ENCODE data around the gene CD14. TPM values are rescaled to one million over a fixed set of nuclear protein-coding genes. Genes with fewer than 3 reads are reported as not detected.
"Not testable (repeated sequence)": the region's sequence is repeated elsewhere in the genome, so short reads cannot be mapped to it uniquely, and the experiment has no call there.

CD14 gene
- total and polyA plus RNA-seq, 11 donors = 9.9 to 220 (median 25.8) TPM

DNA sequence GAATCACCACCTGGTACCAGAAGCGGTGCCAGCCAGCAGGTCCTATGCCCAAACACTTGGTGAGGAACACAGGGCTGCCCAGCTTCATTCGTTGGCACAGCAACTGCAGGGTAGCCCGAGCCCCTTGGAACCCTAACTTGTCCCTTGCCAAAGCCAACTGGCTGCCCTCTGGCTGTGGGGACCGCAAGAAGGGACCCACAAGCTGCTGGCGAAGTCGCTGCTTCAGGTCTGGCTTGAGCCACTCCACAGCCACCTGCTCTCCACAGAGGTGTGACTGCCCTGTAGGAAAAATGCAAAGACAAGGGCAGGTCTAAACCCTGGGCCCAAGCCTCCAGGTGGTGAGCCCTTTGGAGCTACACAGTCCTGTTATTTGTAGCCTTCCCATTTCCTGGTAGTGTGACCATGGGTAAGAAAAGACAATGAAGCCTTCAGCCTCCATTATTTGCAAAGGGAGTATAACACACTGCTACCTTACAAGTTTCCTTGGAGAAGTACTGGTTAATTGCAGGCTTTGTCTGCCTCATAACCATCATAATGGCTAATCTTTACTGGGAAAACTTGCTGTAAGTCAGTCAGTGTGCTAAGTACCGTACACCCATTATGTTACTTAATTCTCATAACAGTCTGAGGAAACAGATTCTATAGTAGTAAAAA is 38.6 kb upstream of the CD14 start:
- DNase-seq (no peak), ATAC-seq (no peak)
- H3K27ac ChIP-seq = no peak overlapping the region
- TF ChIP-seq POLR2A (IDR thresholded peaks at IDR 0.05) = no peak
- no peak for TF ChIP-seq CTCF (IDR thresholded peaks at IDR 0.05)
- peaks cover 0 to 92% (median 80%) of the 10 kb centered on the region in 9 donors for H3K36me3 ChIP-seq
- 96 to 100% (median 97%) methylated on average over 4 to 6 of the region's 7 CpGs for WGBS, 4 donors
- no peak overlapping the region for H3K4me3 ChIP-seq
- H3K4me1 ChIP-seq = peaks cover 0 to 13% (median 9%) of the 10 kb centered on the region in 12 donors
- H3K9me3 ChIP-seq = no peaks in the 10 kb centered on the region
- intact Hi-C loops (cut with DNase I) = no loop called here
- H3K27me3 ChIP-seq = no peaks in the 10 kb centered on the region

DNA sequence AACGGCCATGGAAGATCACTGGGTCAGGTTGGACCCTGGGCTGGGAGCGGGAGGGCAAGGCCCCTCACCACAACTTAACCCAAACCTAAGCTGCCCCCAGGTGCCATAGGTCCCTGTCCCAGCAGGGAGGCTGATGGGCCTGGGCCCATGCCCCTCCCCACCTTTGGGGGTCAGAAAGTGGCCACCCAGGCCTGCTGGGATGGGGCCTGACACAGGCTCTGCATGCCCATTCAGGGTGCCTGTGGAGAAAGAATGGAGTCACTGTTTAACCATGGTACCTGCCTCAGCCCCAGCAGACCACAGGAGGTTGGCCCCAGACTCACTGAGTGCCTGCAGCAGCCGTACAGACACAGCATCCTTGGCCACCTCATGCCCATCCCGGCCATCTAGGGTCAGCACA is 38.1 kb upstream of the CD14 start:
- ATAC-seq = peak in 1 of 4 donors; percentile 10
- WGBS, 4 donors = 89 to 100% (median 95%) methylated on average over 2 to 4 of the region's 4 CpGs
- peaks cover 0 to 18% (median 14%) of the 10 kb centered on the region in 12 donors for H3K4me1 ChIP-seq
- intact Hi-C loops (cut with DNase I); DNase-seq; H3K27ac ChIP-seq; H3K4me3 ChIP-seq; H3K27me3 ChIP-seq; H3K9me3 ChIP-seq: not testable (repeated sequence)
- H3K36me3 ChIP-seq = peaks cover 0 to 87% (median 75%) of the 10 kb centered on the region in 9 donors

DNA sequence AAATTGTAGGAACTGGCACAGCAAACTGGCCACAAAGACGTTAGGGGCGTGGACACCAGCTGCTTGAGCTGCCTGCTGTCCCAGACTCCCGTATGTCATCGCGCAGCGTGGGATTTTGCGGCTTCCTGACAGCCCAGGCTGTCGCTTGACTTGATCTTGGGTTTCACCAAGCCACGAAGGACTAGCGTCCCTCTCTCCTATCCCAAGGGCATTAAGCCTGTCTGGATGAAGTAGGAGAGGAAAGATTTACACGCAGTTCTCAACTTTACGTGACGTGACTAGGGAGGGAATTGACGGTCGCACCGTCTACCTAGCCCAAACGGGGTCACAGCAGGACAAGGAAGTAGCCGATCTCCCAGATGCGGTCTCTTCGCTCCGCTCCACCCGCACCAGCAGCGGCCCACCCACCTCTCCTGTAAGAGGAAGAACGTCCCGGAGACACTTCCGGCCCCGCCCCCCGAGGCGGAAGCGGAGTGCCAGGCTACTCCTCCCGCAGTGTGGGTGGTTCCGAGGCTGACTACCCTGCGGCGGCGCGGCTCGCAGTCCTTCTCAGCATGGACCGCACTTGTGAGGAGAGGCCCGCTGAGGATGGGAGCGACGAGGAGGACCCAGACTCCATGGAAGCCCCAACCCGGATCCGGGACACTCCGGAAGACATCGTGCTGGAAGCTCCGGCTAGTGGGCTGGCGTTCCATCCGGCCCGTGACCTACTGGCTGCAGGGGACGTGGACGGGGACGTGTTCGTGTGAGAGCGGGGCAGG is 31.6 kb upstream of the CD14 start, which contains the start of gene WDR55:
WDR55 (plus strand) TSS at position 546 of the 761 bp plus-strand sequence; CDS start at position 555, 9 bp downstream.
- ATAC-seq = peak; percentile 98 to 99 (median 98)
- no peak for TF ChIP-seq CTCF (IDR thresholded peaks at IDR 0.05)
- TF ChIP-seq POLR2A (IDR thresholded peaks at IDR 0.05) = peak; percentile 54 to 80
- intact Hi-C loops (cut with DNase I) = loop anchor here in 4 of 10 donors (1.0 to 10.0 kb wide), 5 partner anchors 17 to 260 kb away; partner anchors contain the start of genes ANKHD1 (in 2 of the 4), IK (in 2 of the 4), NDUFA2 (in 2 of the 4) and HARS1 (in 1 of the 4)
- peak; percentile 96 to 98 (median 97) for DNase-seq
- no peaks in the 10 kb centered on the region for H3K27me3 ChIP-seq
- H3K27ac ChIP-seq = peak within 1 kb of the TSS; percentile 90 to 99 (median 94)
- peak within 1 kb of the TSS; percentile 50 to 98 (median 90) for H3K4me3 ChIP-seq
- peaks cover 0 to 34% (median 27%) of the 10 kb centered on the region in 12 donors for H3K4me1 ChIP-seq
- WGBS, 4 donors = 0 to 1% (median 1%) methylated on average over 37 to 54 of the region's 54 CpGs
- peaks cover 0 to 64% (median 59%) of the 10 kb centered on the region in 9 donors for H3K36me3 ChIP-seq
- H3K9me3 ChIP-seq = no peaks in the 10 kb centered on the region

DNA sequence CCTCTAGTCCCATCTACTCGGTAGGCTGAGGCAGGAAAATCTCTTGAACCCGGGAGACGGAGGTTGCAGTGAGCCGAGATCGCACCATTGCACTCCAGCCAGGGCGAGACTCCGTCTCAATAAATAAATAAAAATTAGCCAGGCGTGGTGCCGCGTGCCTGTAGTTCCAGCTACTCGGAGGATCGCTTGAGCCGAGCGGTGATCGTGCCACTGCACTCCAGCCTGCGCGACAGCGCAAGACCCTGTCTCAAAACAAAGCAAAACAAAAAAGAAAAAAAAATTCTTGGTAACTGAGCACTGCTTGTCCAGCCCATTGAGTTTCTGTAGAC is 31.0 kb upstream of the CD14 start:
- DNase-seq = no peak

DNA sequence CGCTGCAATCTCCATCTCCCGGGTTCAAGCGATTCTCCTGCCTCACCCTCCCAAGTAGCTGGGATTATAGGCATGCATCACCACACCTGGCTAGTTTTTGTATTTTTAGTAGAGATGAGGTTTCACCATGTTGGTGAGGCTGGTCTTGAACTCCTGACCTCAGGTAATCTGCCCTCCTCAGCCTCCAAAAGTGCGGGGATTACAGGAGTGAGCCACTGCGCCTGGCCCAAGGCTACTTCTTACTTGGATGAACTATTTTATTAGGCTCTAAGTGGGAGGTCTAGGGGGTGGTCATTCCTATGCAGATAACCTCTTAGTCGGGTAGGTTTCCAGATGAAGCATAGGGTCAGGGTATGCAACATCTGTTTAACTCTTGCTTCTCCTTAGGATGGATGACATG is 27.4 kb upstream of the CD14 start:
- not testable (repeated sequence) for ATAC-seq, H3K27me3 ChIP-seq, H3K27ac ChIP-seq, H3K9me3 ChIP-seq, H3K4me3 ChIP-seq, DNase-seq
- intact Hi-C loops (cut with DNase I) = loop anchor here in 2 of 10 donors (10.0 kb wide), 1 partner anchor 256 kb away; the partner anchor contains the start of gene ANKHD1 (in 2 of the 2)
- 86 to 88% (median 87%) methylated on average over 6 of the region's 6 CpGs for WGBS, 4 donors
- Histone ChIP-seq H3K36me3 (peaks cover 3 to 80% (median 78%) of the 10 kb centered on the region in 9 donors), H3K4me1 (peaks cover 0 to 11% (median 5%) of the 10 kb centered on the region in 12 donors)

More for the DNA sequence above, 31.0 kb upstream of the CD14 start:
- no peak for TF ChIP-seq CTCF (IDR thresholded peaks at IDR 0.05)
- TF ChIP-seq POLR2A (IDR thresholded peaks at IDR 0.05) = no peak
- Histone ChIP-seq H3K27me3 (no peaks in the 10 kb centered on the region), H3K9me3 (no peaks in the 10 kb centered on the region), H3K36me3 (peaks cover 0 to 64% (median 59%) of the 10 kb centered on the region in 9 donors), H3K27ac (peak overlapping the region; percentile 90 to 99 (median 94)), H3K4me1 (peaks cover 0 to 34% (median 27%) of the 10 kb centered on the region in 12 donors), H3K4me3 (peak overlapping the region; percentile 50 to 98 (median 90))
- intact Hi-C loops (cut with DNase I) = loop anchor here in 4 of 10 donors (1.0 to 10.0 kb wide), 5 partner anchors 17 to 259 kb away; partner anchors contain the start of genes ANKHD1 (in 2 of the 4), IK (in 2 of the 4), NDUFA2 (in 2 of the 4) and HARS1 (in 1 of the 4)
- peak in 2 of 4 donors; percentile 17 to 21 for ATAC-seq
- 7 to 18% (median 7%) methylated on average over 18 of the region's 18 CpGs for WGBS, 4 donors

Measured in heart left ventricle (tissue), 16 donors.